B cell (primary cell): ENCODE measurements around the gene UBXN6.

Source experiments
- EZH2 ChIP-seq: IDR thresholded peaks from 2 replicates; pipeline ENCODE4 v1.6.1; 2012; ENCODE audit warnings: borderline replicate concordance, low read depth, mild to moderate bottlenecking, moderate library complexity, low read length; ENCODE audit not compliant: insufficient read depth, poor library complexity, severe bottlenecking
- TF ChIP-seq, protein P1 (sequence below): fragments of 200-600 bp; IDR thresholded peaks from one replicate; pipeline ENCODE4 v1.8.0; 2022; ENCODE audit warnings: antibody characterized with exemption, mild to moderate bottlenecking

DNA sequence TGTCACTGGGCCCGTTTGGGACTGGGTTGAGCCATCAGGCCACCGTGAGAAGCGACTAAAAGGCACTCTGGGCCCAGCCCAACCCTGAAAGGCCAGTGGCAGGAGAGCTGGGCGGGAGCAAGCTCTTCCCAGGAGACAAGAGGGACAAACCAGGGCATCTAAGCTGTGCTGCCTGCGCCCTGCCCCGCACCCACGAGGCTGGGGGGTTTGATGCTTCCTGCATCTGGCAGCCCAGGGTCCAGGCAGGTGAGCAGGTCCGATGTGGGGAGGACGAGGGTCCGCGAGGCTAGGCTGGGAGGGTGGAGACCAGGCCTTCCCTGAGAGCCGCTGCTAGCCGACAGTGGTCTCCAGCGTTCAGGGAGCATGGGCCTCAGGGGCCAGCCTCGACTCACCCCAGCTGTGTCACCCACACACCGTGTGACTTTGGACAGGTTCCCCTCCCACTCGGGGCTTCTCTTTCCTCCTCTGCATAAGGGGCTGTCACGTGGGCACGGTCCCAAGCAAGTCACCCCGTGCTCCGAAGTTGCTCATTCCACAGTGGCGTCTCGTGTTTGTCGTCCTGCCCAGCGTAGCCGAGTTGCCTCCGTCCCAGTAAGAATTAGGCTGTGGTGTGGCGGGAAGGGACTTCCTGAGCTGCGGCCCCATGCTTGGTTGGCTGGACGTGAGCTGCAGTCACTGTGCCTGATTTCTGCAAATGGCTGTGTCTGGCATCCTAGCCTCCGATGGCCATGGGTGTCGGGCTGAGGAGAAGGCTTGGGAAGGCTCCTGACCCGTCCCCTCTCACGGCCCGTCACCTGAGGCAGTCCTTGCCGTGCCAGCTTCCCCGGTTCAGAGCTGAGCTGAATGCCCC lies 44.9 kb upstream of the UBXN6 start:
- no peak for TF ChIP-seq EZH2
- TF ChIP-seq, protein P1, sequence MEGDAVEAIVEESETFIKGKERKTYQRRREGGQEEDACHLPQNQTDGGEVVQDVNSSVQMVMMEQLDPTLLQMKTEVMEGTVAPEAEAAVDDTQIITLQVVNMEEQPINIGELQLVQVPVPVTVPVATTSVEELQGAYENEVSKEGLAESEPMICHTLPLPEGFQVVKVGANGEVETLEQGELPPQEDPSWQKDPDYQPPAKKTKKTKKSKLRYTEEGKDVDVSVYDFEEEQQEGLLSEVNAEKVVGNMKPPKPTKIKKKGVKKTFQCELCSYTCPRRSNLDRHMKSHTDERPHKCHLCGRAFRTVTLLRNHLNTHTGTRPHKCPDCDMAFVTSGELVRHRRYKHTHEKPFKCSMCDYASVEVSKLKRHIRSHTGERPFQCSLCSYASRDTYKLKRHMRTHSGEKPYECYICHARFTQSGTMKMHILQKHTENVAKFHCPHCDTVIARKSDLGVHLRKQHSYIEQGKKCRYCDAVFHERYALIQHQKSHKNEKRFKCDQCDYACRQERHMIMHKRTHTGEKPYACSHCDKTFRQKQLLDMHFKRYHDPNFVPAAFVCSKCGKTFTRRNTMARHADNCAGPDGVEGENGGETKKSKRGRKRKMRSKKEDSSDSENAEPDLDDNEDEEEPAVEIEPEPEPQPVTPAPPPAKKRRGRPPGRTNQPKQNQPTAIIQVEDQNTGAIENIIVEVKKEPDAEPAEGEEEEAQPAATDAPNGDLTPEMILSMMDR, result no peak
